Left renal cortex interstitium (tissue), 4 donors: Measurements from ENCODE around the gene ZNF710. TPM values are rescaled to one million over a fixed set of nuclear protein-coding genes. Genes with fewer than 3 reads are reported as not detected.
A peak's percentile ranks its signal among the peaks of the same experiment; 100 is the strongest.
"Not testable (repeated sequence)": the region's sequence is repeated elsewhere in the genome, so short reads cannot be mapped to it uniquely, and the experiment has no call there.

ENCODE experiments used
- DNase-seq, 4 donors: peaks; one replicate each; pipeline ENCODE4 v3.0.0-alpha.2; 2013; ENCODE audit warnings: low read depth in 4 of 4, low spot score in 2 of 4, missing footprints in 1 of 4
- polyA plus RNA-seq, 4 donors: library from polyadenylated mRNA; unstranded; fragments of 120-200 nt; gene quantifications; one replicate each; pipeline ENCODE4 v1.2.1, GENCODE V29; 2013; ENCODE audit not compliant: insufficient read length in 4 of 4

ZNF710 gene
- polyA plus RNA-seq, 4 donors: 18.3 to 24.6 (median 19.9) TPM

- DNase-seq: no peak
Observed at GRCh38 chr15:90055182-90055581, 54.1 kb downstream of the ZNF710 start.

DNA sequence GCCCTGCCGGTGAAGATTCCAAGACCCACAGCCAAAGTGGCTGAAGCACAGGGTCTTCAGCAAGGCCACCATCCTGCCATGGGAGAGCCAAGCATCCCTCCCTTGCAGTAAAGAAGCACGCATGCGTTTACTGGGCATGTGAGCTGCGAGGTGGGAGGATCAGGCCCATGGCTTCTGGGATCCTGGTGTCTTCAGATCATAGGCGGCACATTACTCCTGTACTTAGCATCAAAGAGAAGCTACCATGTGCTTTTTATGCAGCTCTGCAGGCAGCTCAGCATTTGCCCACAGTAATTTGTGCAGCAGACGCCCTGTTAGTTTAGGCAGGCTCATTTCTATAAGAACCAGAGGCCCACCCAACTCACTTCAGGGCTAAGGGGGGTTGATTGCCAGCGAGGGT is 55.4 kb downstream of the ZNF710 start:
- DNase-seq: no peak

GRCh38 chr15:90058308-90058707 is 57.2 kb downstream of the ZNF710 start:
- no peak for DNase-seq

- no peak for DNase-seq
Observed at GRCh38 chr15:90058775-90059174, 57.7 kb downstream of the ZNF710 start.

GRCh38 chr15:90059208-90059985 is 58.3 kb downstream of the ZNF710 start:
- no peak for DNase-seq

DNA sequence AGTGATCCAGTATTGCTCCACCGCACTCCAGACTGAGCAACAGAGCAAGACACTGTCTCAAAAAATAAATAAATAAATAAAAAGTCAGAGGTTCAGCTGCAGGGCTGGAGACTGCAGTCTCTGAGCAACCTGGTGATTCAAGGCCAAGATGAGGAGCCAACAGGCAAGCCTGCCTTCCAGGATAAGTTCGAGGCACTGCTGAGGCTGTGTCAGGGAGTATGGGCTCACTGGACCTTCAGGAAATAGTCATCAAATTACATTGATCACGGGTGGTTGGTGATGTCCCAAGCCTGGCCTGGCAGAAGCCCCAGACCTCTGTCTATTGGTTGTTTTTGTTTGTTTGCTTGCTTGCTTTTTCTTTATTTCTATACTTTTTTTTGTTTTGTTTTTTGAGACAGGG is 59.7 kb downstream of the ZNF710 start:
- DNase-seq: no peak

- no peak for DNase-seq
Observed at GRCh38 chr15:90062023-90062442, 60.9 kb downstream of the ZNF710 start.

GRCh38 chr15:90062462-90062932 is 61.4 kb downstream of the ZNF710 start:
- DNase-seq: no peak

GRCh38 chr15:90062973-90063769 is 62.0 kb downstream of the ZNF710 start:
- DNase-seq: no peak

- no peak for DNase-seq
Observed at GRCh38 chr15:90063770-90064247, 62.7 kb downstream of the ZNF710 start.

DNA sequence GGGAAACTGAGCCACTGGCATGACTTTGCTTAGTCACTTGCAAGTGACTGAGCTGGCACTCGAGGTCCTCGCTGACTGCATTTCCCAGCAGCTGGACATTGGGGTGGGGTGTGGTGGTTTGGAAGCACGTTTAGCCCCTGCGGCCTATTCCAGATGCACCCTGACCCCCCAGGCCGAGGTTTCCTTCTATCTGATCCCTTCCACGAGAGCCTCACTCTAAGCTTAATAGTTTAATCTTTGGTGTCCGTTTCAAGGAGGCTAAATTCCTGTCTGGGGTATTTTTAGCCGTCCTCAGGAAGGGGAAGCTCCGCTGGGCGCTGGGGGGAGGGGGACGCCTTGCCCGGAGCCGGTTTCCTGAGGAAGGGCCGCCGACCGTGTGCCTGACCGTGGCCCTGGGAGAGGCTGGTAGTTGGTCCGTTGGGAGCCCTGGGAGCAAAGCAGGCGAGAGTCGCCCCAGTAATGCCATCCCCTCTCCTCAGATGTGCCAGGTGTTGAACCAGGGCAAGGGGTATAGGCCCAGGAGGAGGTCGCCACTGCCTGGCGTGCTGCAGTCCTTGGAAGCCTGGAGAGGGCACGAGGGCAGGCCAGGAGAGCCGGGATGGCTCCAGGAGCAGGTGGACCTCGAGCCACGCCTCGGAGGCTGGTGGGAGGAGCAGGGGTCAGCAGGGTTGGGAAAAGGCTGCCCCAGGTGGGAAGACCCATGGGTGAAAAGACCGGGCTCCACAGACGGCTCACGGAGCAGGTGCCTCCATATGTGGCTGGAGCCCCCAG is 64.0 kb downstream of the ZNF710 start:
- DNase-seq: no peak

DNA sequence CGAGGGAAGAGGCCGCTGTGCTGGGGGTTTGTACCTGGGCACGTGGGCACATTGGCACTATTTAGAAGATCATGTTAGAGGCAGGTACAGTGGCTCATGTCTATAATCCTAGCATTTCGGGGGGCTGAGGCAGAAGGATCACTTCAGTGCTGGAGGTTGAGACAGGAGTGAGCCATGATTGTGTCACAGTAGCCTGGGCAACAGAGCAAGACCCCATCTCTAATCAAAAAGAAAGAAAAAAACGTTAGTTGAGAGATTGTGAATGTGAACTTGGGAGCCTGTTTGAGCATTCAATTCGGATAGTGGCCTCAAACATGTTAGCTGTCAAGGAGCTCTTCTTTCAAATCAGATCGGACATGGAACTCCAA is 64.5 kb downstream of the ZNF710 start:
- DNase-seq: no peak

DNA sequence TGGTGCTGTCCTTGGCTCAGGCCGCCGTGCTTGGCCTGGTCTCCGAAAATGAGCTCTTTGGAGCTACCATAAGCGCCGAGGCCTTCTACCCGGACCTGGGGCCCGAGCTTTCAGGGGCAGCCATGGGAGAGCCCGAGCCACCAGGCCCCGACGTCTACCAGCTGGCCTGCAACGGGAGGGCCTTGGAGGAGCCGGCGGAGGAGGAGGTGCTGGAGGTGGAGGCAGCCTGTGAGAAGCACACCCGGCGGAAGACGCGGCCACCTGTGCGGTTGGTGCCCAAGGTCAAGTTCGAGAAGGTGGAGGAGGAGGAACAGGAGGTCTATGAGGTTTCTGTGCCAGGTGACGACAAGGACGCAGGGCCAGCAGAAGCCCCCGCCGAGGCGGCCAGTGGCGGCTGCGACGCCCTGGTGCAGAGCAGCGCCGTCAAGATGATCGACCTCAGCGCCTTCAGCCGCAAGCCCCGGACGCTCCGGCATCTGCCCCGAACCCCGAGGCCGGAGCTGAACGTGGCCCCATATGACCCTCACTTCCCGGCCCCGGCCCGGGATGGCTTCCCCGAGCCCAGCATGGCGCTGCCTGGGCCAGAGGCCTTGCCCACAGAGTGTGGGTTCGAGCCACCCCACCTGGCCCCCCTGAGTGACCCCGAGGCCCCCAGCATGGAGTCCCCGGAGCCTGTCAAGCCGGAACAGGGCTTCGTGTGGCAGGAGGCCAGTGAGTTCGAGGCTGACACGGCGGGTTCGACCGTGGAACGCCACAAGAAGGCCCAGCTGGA is 66.2 kb downstream of the ZNF710 start:
- DNase-seq: no peak

GRCh38 chr15:90067953-90068606 is 67.0 kb downstream of the ZNF710 start:
- no peak for DNase-seq

- DNase-seq: not testable (repeated sequence)
Observed at GRCh38 chr15:90070623-90071022, 69.5 kb downstream of the ZNF710 start.

- DNase-seq: peak in 2 of 4 donors; percentile 63 to 69
Observed at GRCh38 chr15:90071220-90071807, 70.2 kb downstream of the ZNF710 start.

GRCh38 chr15:90072978-90073640 is 72.0 kb downstream of the ZNF710 start:
- DNase-seq: no peak

GRCh38 chr15:90074023-90074422 is 72.9 kb downstream of the ZNF710 start:
- DNase-seq: no peak

DNA sequence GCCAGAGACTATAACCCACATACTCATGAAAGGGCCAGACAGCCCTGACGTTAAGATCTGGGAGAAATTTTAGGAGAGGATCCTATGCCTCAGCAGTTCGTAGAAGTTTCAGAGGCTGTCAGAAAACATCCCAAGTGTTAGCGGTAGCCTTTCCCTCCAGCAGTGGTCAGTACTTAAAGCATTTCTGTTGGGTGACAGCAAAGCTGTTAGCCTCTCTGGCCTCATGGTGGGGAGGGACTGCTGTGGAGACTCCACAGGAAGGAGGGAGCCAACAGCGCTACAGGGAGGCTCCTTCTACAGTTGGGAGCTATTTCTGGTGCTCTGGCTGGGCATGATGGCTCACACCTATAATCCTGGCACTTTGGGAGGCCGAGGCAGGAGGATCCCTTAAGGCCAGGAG is 73.8 kb downstream of the ZNF710 start:
- DNase-seq: no peak
